Kidney (tissue), 14 donors: ENCODE results near the gene GNRH2. TPM values are rescaled to one million over a fixed set of nuclear protein-coding genes. Genes with fewer than 3 reads are reported as not detected.
"Not testable (repeated sequence)": the region's sequence is repeated elsewhere in the genome, so short reads cannot be mapped to it uniquely, and the experiment has no call there.

Experiments used
- DNase-seq, 5 donors: peaks; one replicate each; pipeline ENCODE4 v3.0.0-alpha.2; 2013 to 2020
- FAIRE-seq: peaks from 2 replicates; lab custom pipeline; 2012; peaks lifted over from hg19 to GRCh38; lab: Jason Lieb, UNC
- H3K27ac ChIP-seq, 2 donors: one replicate each; pipeline ENCODE4 v1.7.0; 2013; ENCODE audit warnings: low read depth in 2 of 2, low read length in 2 of 2, inconsistent platforms in 1 of 2
- H3K27me3 ChIP-seq: one replicate; pipeline ENCODE4 v1.7.1; 2013; ENCODE audit warnings: low read length, inconsistent platforms; ENCODE audit not compliant: control insufficient read depth, insufficient read depth
- H3K36me3 ChIP-seq, 3 donors: one replicate each; pipeline versions ENCODE4 v1.7.0 to v1.7.1; 2013; ENCODE audit warnings: low read length in 3 of 3, control low read depth in 1 of 3, inconsistent platforms in 1 of 3; ENCODE audit not compliant: insufficient read depth in 3 of 3, control insufficient read depth in 2 of 3
- H3K4me1 ChIP-seq, 3 donors: one replicate each; pipeline versions ENCODE4 v1.7.0 to v1.7.1; 2013; ENCODE audit warnings: low read length in 3 of 3, inconsistent platforms in 1 of 3, low read depth in 1 of 3; ENCODE audit not compliant: control insufficient read depth in 2 of 3, insufficient read depth in 2 of 3
- H3K4me3 ChIP-seq, 3 donors: one replicate each; pipeline versions ENCODE4 v1.7.0 to v1.8.1; 2013; ENCODE audit warnings: low read length in 3 of 3, control low read depth in 1 of 3, inconsistent platforms in 1 of 3
- H3K9ac ChIP-seq, 3 donors: one replicate each; pipeline versions ENCODE4 v1.7.0 to v1.7.1; 2013; ENCODE audit warnings: low read length in 3 of 3, control low read depth in 1 of 3, inconsistent platforms in 1 of 3
- H3K9me3 ChIP-seq, 3 donors: one replicate each; pipeline versions ENCODE4 v1.7.0 to v1.7.1; 2013; ENCODE audit warnings: low read length in 3 of 3, control low read depth in 1 of 3, inconsistent platforms in 1 of 3; ENCODE audit not compliant: control insufficient read depth in 2 of 3, insufficient read depth in 1 of 3
- CTCF ChIP-seq: IDR thresholded peaks from 3 replicates; pipeline ENCODE4 v1.5.1; 2012; ENCODE audit warnings: mild to moderate bottlenecking, moderate library complexity, borderline replicate concordance; ENCODE audit not compliant: insufficient read depth; ENCODE audit errors: extremely low read depth
- intact Hi-C: fragments of 100-400 bp; cut with DNase I; formaldehyde crosslinking; loops from one replicate; pipeline ENCODE4 v1.11.1; 2022
- polyA plus RNA-seq: library from polyadenylated mRNA; stranded (reverse); fragments of 350-450 nt; fragmentation: Illumina TruSeq; extraction: RNeasy Lipid Tissue Mini Kit (QIAGEN cat#74804); gene quantifications from one replicate; pipeline ENCODE4 v1.2.3, GENCODE V29; 2014; ENCODE audit warnings: low read depth, low replicate concordance; ENCODE audit not compliant: insufficient read depth
- total RNA-seq: library from RNA; stranded (reverse); fragmentation: NEBNext Ultra II Directional; extraction: Animal tissue kit (Norgen Biotek cat#: 25700); gene quantifications from one replicate; pipeline ENCODE4 v1.2.1, GENCODE V29; 2021
- donor health status: control.
- donor health status: control.
- donor health status: control.
- donor health status: control.
- donor health status: control.
- donor health status: DM: yes; HTN: yes; CAD: no.
- donor health status: Normal renal cell carcinoma (clear cell type).

The GNRH2 gene
- total and polyA plus RNA-seq, 2 donors from 2014 or later: not detected

GRCh38 chr20:3074812-3075211 lies 31.4 kb downstream of the GNRH2 start:
- TF ChIP-seq CTCF: no peak
- H3K27me3 ChIP-seq: peaks cover 6% of the 10 kb centered on the region
- intact Hi-C loops: no loop called here
- no peaks in the 10 kb centered on the region for H3K36me3 ChIP-seq
- H3K9ac ChIP-seq: no peak overlapping the region
- no peak overlapping the region for H3K27ac ChIP-seq
- DNase-seq (no peak), FAIRE-seq (no peak)
- H3K4me1 ChIP-seq: no peaks in the 10 kb centered on the region
- H3K4me3 ChIP-seq: no peak overlapping the region
- H3K9me3 ChIP-seq: no peaks in the 10 kb centered on the region

GRCh38 chr20:3075315-3075714 lies 31.9 kb downstream of the GNRH2 start:
- H3K27me3 ChIP-seq, FAIRE-seq, H3K9ac ChIP-seq, DNase-seq, intact Hi-C loops, H3K27ac ChIP-seq, H3K4me3 ChIP-seq, H3K4me1 ChIP-seq, H3K36me3 ChIP-seq, H3K9me3 ChIP-seq: not testable (repeated sequence)

- H3K4me3 ChIP-seq: no peak overlapping the region
- no peak overlapping the region for H3K27ac ChIP-seq
- intact Hi-C loops: no loop called here
- no peak for FAIRE-seq
- H3K4me1 ChIP-seq: peaks cover 0 to 6% (median 4%) of the 10 kb centered on the region in 3 donors
- no peaks in the 10 kb centered on the region for H3K36me3 ChIP-seq
- H3K27me3 ChIP-seq: peaks cover 12% of the 10 kb centered on the region
- TF ChIP-seq CTCF: no peak
- no peaks in the 10 kb centered on the region for H3K9me3 ChIP-seq
- H3K9ac ChIP-seq: no peak overlapping the region
- no peak for DNase-seq
Observed at GRCh38 chr20:3077618-3078134, 34.3 kb downstream of the GNRH2 start.

GRCh38 chr20:3080939-3081388 lies 37.5 kb downstream of the GNRH2 start:
- H3K4me3 ChIP-seq: no peak overlapping the region
- peaks cover 15% of the 10 kb centered on the region for H3K27me3 ChIP-seq
- no peak overlapping the region for H3K27ac ChIP-seq
- peaks cover 0 to 7% (median 6%) of the 10 kb centered on the region in 3 donors for H3K4me1 ChIP-seq
- no peak overlapping the region for H3K9ac ChIP-seq
- no peak for TF ChIP-seq CTCF
- DNase-seq (no peak), FAIRE-seq (no peak)
- H3K9me3 ChIP-seq: no peaks in the 10 kb centered on the region
- intact Hi-C loops: no loop called here
- H3K36me3 ChIP-seq: no peaks in the 10 kb centered on the region
